ENCODE data around the gene HOXA13.

- TF ChIP-seq CTCF (conservative IDR thresholded peaks at IDR 0.05 in 1 of 2, IDR thresholded peaks at IDR 0.05 in 1 of 2; ENCODE audit: extremely low read depth in 1 of 2, insufficient read depth in 1 of 2, low read depth in 1 of 2, low read length in 2 of 2) (no peak), EZH2 (IDR thresholded peaks at IDR 0.05; ENCODE audit: borderline replicate concordance, low read length) (no peak)
Measured at GRCh38 chr7:27223941-27224575, 24.2 kb upstream of the HOXA13 start.
